MCF 10A (cell line): ENCODE results near the gene KASH5. TPM values are rescaled to one million over a fixed set of nuclear protein-coding genes. Genes with fewer than 3 reads are reported as not detected.
A peak's percentile ranks its signal among the peaks of the same experiment; 100 is the strongest.

Experiments used
- BruUV-seq: library from RNA; stranded (reverse); fragments of 400-500 nt; replicated peaks from 2 replicates; lab custom pipeline; 2021; lab: Mats Ljungman, UMichigan
- CTCF ChIA-PET: fragments of 300-600 bp; sonication (Branson Sonifier 250); formaldehyde crosslinking; extraction: SDS; loops from one replicate; lab custom pipeline; 2021; ENCODE audit warnings: antibody characterized with exemption, inconsistent platforms; lab: Yijun Ruan, JAX
- POLR2A ChIA-PET: fragments of 300-600, 350-650 bp; sonication (Branson Sonifier 250); formaldehyde crosslinking; extraction: SDS; loops from one replicate; lab custom pipeline; 2020; ENCODE audit warnings: antibody characterized with exemption, inconsistent platforms; lab: Yijun Ruan, JAX
- DNase-seq: peaks from one replicate; pipeline ENCODE4 v3.0.0-alpha.2; 2018; ENCODE audit not compliant: unreplicated experiment
- H3K27ac Mint-ChIP-seq: one replicate; pipeline ENCODE4 v1.8.0; 2022; ENCODE audit warnings: mild to moderate bottlenecking, low read depth, mixed read lengths; ENCODE audit not compliant: unreplicated experiment
- H3K27me3 Mint-ChIP-seq: one replicate; pipeline ENCODE4 v1.8.0; 2022; ENCODE audit warnings: mixed read lengths; ENCODE audit not compliant: insufficient read depth, unreplicated experiment
- H3K36me3 Mint-ChIP-seq: one replicate; pipeline ENCODE4 v1.8.0; 2022; ENCODE audit warnings: mild to moderate bottlenecking, moderate library complexity, mixed read lengths; ENCODE audit not compliant: insufficient read depth, unreplicated experiment
- H3K4me1 Mint-ChIP-seq: one replicate; pipeline ENCODE4 v1.8.0; 2022; ENCODE audit warnings: mixed read lengths; ENCODE audit not compliant: insufficient read depth, unreplicated experiment
- H3K4me3 Mint-ChIP-seq: one replicate; pipeline ENCODE4 v1.8.0; 2022; ENCODE audit warnings: mild to moderate bottlenecking, moderate library complexity, mixed read lengths; ENCODE audit not compliant: unreplicated experiment
- H3K9me3 Mint-ChIP-seq: one replicate; pipeline ENCODE4 v1.8.0; 2022; ENCODE audit warnings: mixed read lengths; ENCODE audit not compliant: unreplicated experiment
- intact Hi-C: fragments of 100-400 bp; cut with micrococcal nuclease; formaldehyde crosslinking; loops from 2 replicates; pipeline ENCODE4 v1.14.1; 2022
- total RNA-seq: library from RNA; stranded (reverse); gene quantifications from 2 replicates; pipeline ENCODE4 v1.2.3, GENCODE V29; 2022
- TF ChIP-seq, protein P1 (sequence below): fragments of 200-600 bp; IDR thresholded peaks from one replicate; pipeline ENCODE4 v1.8.0; 2022; ENCODE audit warnings: antibody characterized with exemption, mild to moderate bottlenecking; ENCODE audit not compliant: unreplicated experiment

The KASH5 gene
- total RNA-seq, 1 experiment from 2014 or later = not detected

DNA sequence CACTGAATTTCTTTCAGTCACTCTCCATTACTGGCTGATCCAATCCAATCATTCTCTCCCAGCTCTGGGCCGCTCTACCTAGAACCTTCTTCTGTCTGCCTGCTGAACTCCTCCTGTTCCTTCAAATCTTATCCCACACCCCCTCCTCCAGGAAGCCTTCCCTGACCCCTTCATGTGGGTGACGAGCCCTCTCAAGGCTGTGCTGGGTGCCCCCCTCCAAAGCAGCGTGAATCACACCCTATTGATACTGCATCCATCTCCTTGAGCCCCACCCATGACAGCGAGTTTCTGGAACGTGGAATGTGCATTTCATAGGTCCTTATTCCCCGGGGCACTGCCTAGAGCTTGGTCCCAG is 60.4 kb downstream of the KASH5 start:
- no TSS peak for BruUV-seq
- H3K4me1 Mint-ChIP-seq = peaks cover 25% of the 10 kb centered on the region
- TF ChIP-seq, protein P1, sequence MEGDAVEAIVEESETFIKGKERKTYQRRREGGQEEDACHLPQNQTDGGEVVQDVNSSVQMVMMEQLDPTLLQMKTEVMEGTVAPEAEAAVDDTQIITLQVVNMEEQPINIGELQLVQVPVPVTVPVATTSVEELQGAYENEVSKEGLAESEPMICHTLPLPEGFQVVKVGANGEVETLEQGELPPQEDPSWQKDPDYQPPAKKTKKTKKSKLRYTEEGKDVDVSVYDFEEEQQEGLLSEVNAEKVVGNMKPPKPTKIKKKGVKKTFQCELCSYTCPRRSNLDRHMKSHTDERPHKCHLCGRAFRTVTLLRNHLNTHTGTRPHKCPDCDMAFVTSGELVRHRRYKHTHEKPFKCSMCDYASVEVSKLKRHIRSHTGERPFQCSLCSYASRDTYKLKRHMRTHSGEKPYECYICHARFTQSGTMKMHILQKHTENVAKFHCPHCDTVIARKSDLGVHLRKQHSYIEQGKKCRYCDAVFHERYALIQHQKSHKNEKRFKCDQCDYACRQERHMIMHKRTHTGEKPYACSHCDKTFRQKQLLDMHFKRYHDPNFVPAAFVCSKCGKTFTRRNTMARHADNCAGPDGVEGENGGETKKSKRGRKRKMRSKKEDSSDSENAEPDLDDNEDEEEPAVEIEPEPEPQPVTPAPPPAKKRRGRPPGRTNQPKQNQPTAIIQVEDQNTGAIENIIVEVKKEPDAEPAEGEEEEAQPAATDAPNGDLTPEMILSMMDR = no peak
- no peak overlapping the region for H3K4me3 Mint-ChIP-seq
- H3K36me3 Mint-ChIP-seq = peaks cover 45% of the 10 kb centered on the region
- DNase-seq = no peak
- H3K27ac Mint-ChIP-seq = peak overlapping the region; percentile 31
- no peaks in the 10 kb centered on the region for H3K27me3 Mint-ChIP-seq
- ChIA-PET CTCF (no interaction called here), POLR2A (no interaction called here)
- H3K9me3 Mint-ChIP-seq = no peaks in the 10 kb centered on the region
- intact Hi-C loops = no loop called here

DNA sequence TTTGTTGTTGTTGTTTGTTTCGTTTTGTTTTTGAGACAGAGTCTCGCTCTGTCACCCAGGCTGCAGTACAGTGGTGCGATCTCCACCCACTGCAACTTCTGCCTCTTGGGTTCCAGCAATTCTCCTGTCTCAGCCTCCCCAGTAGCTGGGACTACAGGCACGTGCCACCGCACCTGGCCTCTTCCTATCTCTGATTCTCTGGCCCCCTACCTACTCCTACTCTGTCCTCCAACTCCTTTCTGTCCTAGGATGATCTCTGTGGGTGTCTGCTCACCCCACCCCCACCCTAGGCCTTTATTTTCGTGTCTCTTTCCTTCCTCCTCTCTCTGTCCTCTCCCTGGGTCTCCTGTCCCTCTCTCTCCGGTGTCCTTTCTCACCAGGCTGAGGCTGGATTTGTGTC is 62.4 kb downstream of the KASH5 start:
- Mint-ChIP-seq H3K4me3 (peak overlapping the region; percentile 96), H3K4me1 (peaks cover 16% of the 10 kb centered on the region), H3K27me3 (no peaks in the 10 kb centered on the region), H3K9me3 (no peaks in the 10 kb centered on the region), H3K27ac (peak overlapping the region; percentile 99), H3K36me3 (peaks cover 45% of the 10 kb centered on the region)
- TF ChIP-seq, protein P1 = no peak
- intact Hi-C loops = loop anchor here (5.0 kb wide), 1 partner anchor 37 kb away; the partner anchor contains the start of gene RPL13A
- no TSS peak for BruUV-seq
- ChIA-PET CTCF (interaction anchor here (0.6 to 1.6 kb wide), 5 partner anchors 8 to 225 kb away, joined by 3 to 7 read pairs (median 3); no protein-coding TSS in a partner anchor), POLR2A (interaction anchor here (1.0 to 4.8 kb wide), 4 partner anchors 38 to 179 kb away, joined by 3 to 43 read pairs (median 30); partner anchors contain the start of genes NOSIP, PRRG2, RPL13A and RPS11)
- no peak for DNase-seq

DNA sequence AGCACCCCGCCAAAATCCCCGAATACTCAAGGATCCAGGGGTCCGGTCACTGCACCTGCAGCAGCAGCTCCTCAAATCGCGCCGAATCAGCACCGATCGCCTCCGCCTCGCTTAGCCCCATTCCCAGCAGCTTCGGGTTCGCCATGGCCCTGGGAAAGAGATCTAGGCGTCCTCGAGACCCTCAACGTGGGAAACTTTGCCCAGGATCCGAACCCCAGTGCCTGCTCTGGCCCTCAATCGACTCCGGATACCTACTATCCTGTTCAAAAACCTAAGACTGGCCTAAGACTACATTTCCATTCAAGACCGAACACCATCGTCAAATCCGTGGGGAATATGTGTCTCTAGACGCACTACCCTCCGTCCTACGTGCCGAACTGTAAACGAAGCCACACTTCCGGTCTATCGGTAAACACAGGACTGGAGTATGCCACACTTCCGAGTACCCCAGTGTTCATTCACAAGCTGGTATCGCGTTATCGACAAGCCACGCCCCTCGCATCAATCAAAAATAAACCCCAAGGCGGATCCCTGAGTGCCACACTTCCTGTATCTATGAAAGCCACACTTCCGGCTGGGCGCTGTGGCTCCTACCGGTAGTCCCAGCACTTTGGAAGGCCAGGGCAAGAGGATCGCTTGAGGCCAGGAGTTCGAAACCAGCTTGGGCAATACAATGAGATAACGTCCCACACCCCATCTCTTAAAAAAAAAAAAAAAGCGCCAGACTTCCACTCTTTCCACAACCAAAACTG is 63.6 kb downstream of the KASH5 start, which contains the start of gene PIH1D1:
Gene PIH1D1 (minus strand): TSS at position 385 of the 752 bp plus-strand sequence. CDS start 240 bp downstream, at position 145.
- intact Hi-C loops = loop anchor here (5.0 kb wide), 1 partner anchor 36 kb away; the partner anchor contains the start of gene RPL13A
- ChIA-PET CTCF (interaction anchor here (0.5 to 1.6 kb wide), 7 partner anchors 22 to 231 kb away, joined by 3 to 7 read pairs (median 3); no protein-coding TSS in a partner anchor), POLR2A (interaction anchor here (0.5 to 4.8 kb wide), 28 partner anchors 9 to 1726 kb away, joined by 3 to 43 read pairs (median 4); partner anchors contain the start of genes BCL2L12, GYS1, IRF3 and NOSIP)
- TF ChIP-seq, protein P1 = no peak
- peaks cover 45% of the 10 kb centered on the region for H3K36me3 Mint-ChIP-seq
- peak within 1 kb of the TSS; percentile 100 for H3K27ac Mint-ChIP-seq
- H3K4me3 Mint-ChIP-seq = peak within 1 kb of the TSS; percentile 96
- H3K27me3 Mint-ChIP-seq = no peaks in the 10 kb centered on the region
- no peaks in the 10 kb centered on the region for H3K9me3 Mint-ChIP-seq
- TSS peak; percentile 83 for BruUV-seq
- peaks cover 16% of the 10 kb centered on the region for H3K4me1 Mint-ChIP-seq
- DNase-seq = peak; percentile 100
